Measurements from ENCODE around the gene PRELID2.
A peak's percentile ranks its signal among the peaks of the same experiment; 100 is the strongest.

The PRELID2 gene

DNA sequence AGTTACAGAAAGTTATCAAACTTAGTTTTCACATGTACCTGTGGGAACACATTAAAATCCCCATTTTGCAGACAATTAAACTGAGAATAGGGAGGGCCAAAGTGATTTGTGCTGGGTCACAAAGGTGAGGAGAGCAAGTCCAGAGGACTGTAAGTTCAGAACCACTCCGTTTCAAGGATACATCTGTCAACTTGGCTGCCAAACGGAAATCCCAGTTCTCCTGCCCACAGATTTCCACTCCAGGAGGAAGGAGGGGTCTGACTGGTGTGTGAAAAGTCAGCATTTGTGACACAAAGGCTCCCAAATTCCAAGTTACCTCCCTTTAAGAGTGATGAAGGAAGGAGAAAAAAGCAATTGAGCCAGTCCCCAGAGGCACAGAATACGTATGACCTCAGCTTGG lies 42.3 kb downstream of the PRELID2 start:
- no peak for FAIRE-seq

DNA sequence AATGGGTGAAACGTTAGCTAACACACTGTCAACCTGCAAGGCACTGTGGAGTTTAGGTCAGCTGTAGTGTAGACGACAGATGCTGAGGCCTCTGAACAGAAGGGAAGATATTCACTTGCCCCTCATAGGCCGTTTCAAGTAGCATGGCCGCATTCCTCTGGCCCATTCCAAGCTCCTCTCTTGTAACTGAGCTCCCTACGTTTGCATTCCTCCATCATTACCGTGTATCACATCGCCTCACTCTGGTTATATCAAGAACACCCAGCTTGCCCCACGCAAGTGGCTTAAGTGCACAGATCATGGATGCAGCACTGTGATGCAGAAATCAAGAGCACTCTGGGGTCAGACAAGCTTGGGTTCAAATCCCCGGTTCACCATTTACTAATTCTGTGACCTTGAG lies 43.3 kb downstream of the PRELID2 start:
- no peak for FAIRE-seq

DNA sequence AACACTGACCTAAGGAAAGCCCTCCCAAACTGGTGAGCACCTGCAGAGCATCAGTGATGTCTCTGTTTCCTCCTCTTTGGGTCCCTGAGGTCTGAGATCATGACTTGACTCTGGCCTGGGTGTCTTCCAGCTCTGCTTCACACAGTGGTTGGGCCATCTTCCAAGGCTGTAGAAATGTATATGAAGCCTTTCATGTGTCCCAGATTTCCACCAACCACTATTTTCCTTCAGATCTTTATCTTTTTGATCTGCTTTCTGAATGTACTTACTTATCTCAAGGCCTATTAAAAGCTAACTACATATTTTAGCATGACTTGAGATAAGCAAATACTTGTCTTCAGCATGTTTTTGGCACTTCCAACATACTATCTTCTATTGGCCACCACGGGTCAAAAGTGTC lies 47.1 kb downstream of the PRELID2 start:
- no peak for FAIRE-seq

DNA sequence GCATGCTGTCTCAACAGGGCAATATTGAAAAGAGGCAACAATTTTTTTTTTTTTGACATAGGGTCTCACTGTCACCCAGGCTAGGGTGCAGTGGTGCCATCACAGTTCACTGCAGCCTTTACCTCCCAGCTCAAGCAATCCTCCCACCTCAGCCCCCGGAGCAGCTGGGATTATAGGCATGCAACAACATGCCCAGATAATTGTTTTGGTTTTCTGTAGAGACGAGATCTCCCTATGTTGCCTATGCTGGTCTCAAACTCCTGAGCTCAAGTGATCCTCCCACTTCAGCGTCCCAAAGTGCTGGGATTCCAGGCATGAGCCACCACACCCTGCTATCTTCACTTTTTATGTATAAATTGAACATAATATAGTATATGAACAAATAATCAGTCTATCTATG lies 47.6 kb downstream of the PRELID2 start:
- FAIRE-seq, result no peak

DNA sequence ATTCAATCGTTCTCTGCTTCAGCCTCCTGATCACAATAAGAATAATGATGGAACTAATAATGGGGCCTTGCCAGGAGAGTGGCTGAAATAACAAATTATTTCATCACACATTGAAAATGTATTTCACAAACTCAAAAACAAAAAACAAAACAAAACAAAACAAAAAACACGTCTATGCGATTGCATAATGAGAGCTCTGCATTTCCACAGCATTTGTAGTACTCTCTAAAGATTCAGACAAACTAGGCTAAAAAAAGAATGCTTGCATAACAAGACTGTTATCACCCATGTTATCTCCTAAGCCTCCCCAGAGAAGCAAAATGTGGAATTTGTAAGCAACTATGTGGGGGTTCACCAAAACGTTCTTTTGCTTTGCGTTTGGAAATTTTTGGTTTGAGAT lies 48.1 kb downstream of the PRELID2 start:
- no peak for FAIRE-seq

DNA sequence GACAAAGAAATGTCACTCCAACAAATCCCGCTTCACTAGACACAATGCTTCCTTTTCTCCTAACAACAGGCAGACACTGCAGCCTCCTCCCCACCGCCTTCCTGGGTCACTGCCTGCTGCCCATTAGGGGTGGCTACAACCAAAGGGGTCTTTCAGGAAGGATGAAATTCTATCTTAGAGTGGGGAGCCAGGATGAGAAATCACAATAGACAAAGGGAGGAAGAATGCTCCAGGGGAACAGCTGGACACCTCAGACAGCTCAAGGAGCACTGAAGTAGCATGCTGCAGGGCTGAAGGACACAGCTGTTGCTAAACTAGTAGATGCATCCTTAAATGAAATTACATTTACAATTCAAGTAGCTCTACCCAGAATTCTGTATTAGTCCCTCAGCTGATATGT lies 54.2 kb downstream of the PRELID2 start:
- no peak for FAIRE-seq

DNA sequence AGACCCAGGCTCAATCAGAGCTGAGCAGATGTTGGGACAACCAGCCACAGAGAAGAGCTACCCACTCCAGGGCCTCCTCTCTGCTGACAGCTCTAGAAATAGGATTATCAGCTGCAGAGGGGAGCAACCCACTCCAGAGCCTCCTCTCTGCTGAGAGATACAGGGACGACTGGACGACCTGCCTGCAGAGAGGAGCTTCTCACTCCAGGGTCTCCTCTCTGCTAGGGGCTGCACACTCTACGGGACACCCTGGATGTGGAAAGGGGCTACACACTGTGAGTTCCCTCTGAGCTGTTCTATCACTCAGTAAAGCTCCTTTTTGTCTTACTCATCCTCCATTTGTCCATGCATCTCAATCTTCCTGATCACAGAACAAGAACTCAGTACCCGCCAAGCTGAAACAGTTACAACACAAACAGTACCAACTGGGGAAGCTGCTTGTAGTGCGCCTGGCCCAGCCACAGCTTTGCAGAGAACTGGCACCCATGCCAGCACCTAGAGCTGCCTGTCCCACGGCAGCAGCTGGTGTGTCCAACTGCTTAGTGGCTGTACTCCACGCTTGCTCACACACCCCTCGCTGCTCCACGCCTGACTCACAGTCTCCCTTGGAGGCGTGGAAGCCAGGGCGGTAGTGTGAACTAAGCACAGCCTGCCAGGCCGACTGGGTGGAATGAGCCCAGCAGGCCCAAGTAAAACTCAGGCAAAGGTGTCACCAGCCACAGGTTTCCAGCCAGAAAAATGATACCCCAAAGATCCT lies 56.8 kb downstream of the PRELID2 start:
- no peak for FAIRE-seq

DNA sequence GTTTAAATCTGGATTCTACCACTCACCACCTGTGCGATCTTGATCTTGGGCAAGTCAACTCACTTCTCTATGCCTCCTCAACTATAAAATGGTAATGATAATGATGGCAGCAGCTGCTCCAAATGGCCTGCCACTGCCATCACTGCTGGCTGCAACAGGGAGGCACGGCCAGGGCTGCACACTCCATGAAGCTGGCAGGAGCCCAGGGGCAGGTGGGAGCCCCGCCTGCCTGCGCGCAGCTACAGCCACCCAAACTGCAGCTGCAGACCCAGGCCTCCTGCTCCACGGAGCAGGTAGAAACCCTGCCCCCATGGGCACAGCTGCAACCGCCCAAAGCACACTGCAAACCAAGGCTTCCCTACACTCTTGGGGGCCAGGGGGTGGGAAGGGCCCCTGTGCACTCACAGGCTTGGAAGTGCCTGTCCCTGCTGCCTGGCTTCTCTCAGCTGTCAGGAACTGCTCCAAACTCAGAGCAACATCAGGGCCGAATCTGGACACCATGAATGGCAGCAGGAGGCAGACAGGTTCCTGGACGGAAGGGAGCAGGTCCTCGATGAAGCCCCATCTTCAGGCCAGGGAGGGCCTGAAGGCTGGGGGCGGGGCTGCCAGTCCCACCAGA lies 57.6 kb downstream of the PRELID2 start:
- no peak for FAIRE-seq

DNA sequence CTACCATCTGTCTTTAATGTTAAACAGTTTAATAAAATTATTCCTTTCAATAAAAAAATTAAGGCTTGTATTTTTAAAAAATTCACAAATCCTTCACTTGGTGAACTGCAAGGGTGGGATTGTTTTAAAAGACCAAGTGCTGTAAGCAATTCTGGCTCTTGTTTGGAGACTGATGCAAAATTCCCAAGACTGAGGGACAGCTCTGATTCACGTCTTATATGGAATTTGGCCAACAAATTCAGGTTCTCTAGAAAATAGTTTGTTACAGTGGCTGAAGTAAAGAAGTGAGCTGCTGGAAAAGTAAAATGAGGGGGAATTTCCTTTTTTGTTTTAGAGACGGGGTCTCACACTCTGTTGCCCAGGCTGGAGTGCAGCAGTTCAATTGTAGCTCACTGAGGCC lies 58.3 kb downstream of the PRELID2 start:
- no peak for FAIRE-seq

DNA sequence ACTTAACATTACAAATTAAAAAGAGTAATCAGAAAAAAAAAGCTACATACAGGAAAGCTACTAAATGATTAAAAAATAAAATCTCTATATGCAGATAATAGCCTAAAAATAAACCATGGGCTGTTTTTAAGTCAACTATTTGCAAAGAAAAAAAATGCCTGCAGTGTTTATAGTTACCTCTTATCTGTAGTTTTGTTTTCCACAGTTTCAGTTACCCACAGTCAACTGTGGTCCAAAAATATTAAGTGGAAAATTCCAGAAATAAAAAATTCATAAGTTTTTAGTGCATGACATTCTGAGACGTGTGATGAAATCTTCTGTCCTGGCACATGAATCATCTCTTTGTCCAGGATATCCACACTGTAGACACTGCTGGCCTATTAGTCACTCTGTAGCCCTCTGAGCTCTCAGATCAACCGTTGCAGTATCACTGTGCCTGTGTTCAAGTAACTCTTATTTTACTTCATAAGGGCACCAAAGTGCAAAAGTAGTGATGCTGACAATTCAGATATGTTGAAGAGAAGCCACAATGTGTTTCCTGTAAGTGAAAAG lies 59.2 kb downstream of the PRELID2 start:
- FAIRE-seq, result no peak

DNA sequence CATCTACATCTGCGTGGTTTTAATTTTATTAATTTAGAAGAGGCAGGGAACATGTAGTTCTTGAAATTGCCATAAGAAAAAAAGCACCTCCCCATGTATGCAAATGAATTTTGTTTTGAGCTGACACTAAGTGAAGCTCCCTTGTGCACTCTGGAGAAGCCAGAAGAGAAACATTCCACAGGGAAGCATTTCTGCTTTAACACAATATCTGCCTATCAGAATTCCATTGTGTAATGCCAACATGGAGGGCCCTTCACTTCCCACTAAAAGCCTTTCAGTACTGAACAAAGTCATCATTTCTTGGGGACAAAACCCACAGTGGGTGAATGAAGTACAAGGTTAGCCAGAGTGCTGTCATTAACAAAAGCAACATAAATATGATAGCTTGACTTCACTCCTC lies 59.7 kb downstream of the PRELID2 start:
- no peak for FAIRE-seq

DNA sequence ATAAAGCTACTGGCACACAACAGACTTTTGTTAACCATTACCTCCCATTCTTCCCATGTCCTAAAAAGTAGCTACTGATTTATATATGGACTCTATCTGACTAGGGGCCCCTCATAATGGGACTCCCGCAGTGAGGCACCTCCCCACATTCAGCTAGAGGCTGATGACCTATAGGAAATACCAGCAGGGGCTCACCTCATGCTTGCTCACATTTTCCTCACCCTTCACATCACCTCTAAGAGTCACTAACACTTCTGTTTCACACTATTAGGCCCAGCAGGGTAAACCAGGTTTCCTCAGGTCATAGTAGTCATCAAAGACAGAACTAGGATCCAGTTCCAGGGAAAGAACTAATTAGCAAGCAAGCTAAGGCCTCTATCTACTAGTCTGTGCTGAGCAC lies 60.7 kb downstream of the PRELID2 start:
- FAIRE-seq, result no peak

DNA sequence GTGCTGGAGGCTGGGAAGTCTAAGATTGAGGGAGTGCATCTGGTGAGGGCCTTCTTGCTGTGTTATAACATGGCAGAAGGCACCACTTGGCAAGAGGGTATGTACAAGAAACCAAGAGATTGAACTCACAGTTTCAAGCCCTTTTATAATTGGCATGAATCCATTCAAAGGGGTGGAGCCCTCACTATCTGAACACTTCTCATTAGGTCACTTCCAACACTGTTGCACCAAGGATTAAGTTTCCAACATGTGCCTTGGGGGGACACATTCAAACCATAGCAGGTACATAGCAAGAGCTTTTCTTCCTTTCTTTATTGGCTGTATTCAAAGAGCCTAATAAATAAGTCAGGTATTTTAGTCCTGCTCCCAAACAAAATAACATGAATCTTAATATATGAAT lies 62.7 kb downstream of the PRELID2 start:
- no peak for FAIRE-seq

DNA sequence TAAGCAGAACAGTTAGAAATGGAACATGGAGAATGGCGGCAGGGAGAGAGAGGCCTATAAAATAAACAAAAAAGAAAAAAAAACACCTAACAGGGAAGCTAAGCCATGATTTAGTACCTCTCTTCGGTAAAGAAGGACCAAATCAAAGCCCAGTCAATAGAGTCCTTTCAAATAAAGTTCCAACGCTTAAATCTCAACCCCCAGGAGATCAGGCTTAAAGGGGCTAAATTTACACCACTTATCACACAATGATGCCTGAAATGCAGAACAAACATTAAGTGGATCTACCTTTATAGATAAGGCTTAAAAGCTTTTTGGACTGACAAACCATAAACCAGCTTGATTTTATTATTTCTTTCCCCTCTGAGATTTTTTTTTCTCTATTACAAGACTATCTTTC lies 66.3 kb downstream of the PRELID2 start:
- no peak for FAIRE-seq

DNA sequence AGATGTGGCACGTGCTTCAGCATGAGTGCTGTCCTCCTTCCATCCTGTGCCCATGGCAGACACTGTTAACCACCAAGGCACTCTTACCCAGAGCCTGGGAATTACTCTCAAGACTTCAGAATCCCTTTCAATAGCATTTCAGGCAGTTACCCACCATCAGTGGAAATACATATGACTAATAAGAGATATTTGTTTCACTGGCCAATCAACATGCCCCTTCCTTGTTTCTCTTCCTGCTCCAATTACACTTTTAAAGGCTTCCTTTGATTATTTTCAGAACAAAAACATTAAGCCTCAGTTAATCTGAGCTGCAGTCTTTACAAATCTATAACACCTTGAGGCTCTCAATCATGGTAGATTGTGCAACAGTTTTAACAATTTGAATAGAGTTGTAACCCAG lies 70.8 kb downstream of the PRELID2 start:
- no peak for FAIRE-seq

DNA sequence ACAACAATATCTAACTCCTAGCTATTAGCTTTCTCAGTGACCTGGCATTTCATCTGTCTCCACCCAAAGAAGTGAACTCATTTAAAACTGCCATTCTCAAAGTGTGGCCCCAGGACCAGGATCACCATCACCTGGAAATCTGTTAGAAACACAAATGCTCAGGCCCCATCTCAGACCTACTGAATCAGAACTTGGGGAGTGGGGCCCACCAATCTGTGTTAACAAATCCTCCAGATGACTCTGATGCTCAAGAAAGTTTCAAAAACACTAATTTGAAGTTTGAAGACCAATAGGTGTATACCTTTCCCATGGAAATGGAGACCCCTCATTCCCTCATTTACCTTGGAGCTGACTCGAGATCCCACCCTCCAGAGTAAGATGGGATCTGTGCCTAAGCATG lies 72.3 kb downstream of the PRELID2 start:
- no peak for FAIRE-seq

DNA sequence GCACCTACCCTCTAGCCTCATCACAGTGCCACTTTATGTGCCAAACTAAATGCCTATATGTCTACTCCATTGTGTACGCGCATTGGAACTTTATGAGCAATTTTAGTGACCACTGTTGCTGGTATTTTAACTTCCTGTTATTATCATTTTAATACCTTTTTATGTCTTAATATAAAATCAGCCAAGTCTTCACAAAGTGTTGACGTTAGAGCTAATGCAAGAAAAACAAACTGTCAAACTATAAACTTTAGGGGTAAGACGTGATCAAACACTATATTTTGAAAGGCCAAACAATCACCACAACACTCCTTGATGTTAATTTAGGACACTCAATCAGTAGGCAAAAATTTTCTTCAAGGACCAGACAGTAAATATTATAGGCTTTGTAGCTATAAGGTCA lies 73.9 kb downstream of the PRELID2 start:
- FAIRE-seq, result no peak

DNA sequence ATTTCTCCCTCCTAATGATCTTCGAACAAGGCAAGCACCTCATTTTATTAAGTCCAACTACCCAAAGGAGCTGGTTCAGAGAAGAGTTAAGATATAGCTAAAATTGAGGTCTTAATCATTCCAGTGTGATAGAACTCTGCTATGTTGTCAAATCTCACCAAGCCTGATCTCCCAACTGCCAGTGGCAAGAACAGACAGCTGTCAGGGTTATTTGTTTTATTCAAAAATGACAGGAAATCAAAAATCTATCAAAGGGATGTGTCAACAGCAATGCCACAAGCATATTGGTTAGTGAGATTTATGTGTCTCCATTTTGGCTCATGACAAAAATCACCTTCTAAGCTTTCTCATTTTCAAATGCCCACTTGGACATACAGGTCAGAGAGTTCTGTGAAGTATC lies 74.5 kb downstream of the PRELID2 start:
- FAIRE-seq, result no peak

DNA sequence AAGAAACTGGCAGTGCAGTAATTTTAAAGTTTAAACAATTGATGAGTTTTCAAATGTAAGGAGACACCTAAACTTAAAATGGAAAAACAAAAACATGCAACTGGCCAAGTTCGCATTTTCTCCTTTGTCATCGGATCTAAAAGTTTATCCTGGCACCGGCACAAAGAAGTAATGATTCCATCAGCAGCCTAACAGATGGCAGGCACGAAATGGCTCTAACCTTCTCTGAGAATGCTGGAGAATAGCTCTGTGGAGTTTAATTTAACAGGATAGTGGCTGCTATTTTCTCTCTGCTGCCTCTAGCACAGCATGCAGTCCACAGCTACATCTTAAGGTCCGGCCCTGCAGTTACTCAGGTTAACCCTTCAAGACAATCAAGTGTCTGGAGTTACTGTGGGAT lies 82.2 kb downstream of the PRELID2 start:
- FAIRE-seq, result no peak

DNA sequence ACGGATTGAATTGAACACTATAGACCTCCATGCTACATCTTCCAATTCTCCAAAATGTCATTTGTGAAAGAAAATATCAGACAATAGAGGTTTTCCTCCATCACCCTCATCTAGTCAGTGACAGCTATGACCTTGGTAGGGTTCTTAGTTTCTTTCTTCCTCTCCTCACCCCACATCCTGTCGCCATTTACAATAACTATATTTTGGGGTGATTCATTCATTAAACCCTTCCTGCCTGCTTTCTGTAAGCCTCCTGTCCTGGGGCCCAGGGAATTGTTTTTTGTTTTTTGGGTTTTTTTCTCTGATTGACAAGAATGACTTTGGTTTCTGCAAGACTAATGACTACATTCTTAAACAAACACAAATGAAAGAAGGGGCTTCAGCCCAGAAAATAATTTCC lies 82.6 kb downstream of the PRELID2 start:
- FAIRE-seq, result no peak

DNA sequence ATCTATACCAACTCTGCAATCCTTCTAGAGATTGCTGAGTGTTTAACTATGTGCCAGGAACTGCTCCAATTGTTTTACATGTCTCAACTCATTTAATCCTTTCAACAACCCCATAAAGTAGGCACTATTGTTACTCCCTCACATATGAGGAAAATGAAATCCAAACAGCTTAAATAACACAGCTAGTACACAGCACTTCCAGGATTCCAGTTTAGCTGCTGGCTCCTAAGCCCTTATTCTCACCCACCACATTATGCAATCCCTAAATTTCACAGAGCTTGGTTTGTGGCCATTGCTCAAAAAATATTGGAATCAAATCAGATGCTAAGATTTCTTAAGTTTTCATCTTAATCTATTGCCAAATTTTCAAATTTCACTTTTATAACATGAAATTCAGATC lies 84.9 kb downstream of the PRELID2 start:
- no peak for FAIRE-seq

DNA sequence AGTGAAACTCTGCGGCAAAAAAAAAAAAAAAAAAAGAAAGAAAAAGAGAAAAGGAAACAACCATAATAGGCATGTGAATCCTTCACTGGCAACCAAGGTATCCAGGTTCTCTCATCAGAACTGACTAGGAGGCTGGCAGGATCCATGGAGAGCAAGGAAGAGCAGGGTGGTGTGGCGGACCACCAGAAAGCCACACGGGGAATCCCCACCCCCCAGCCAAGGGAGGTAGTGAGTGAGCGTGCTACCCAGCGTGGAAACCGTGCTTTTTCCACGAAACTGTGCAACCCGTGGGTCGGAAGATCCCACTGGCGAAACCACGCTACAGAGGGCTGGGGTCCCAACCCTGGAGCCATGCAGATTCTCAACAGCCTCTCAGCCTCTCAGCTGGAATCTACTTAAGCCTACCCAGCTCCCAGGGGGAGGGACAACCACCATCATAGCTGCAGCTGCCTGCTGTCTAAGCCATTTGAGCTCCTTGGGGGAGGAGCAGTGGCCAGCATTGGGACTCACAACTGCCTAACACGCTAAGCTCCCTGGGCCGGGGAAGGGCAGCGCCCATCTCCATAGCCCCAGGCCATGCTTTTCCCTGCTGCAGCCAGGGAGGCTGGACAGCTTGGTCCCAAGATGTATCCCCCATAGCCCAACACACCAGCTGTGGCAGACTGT lies 91.6 kb downstream of the PRELID2 start:
- no peak for FAIRE-seq

DNA sequence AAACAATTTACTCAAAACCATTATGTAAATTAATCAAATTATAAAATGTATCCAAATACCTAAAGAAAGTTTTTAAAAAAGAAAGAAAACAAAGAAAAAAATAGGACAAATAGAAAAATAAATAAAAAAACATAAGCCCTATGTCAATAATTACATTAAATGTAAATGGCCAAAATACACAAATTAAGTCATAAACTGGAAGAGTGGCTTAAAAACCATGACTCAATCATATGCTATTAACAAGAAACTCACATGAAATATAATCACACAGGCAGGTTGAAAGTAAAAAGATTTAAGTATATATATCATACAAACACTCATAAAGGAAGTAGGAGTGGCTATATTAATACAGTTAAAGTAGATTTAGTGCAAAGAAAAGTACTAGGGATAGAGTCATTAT lies 95.3 kb downstream of the PRELID2 start:
- peak; percentile 80 for FAIRE-seq

DNA sequence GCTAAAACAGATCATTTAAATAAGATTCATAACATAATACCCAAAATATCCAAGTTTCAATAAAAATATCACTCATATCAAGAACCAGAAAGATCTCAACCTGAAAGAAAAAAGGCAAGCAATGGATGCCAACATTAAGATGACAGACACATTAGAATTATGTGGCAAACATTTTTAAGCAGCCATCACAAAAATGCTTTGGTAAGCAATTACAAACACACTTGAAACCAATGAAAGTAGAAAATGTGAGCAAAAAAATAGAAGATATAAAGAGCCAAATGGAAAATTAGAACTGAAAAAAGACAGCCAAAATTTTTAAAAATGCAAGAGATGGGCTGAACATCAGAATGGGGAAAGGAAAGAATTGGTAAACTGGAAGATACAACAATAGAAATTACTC lies 96.9 kb downstream of the PRELID2 start:
- no peak for FAIRE-seq
